Stimulated activated CD8-positive, alpha-beta memory T cell treated with anti-CD3 and anti-CD28 coated beads, Interleukin-15, amount 100 ng/mL, for 4 hours (primary cell): Measurements from ENCODE around the gene CREB5.
"Not testable (repeated sequence)": the region's sequence is repeated elsewhere in the genome, so short reads cannot be mapped to it uniquely, and the experiment has no call there.

ENCODE experiments used
- DNase-seq, 2 donors: peaks; one replicate each; pipeline ENCODE4 v3.0.0-alpha.2; 2020; ENCODE audit warnings: low read depth in 2 of 2

The CREB5 gene

DNA sequence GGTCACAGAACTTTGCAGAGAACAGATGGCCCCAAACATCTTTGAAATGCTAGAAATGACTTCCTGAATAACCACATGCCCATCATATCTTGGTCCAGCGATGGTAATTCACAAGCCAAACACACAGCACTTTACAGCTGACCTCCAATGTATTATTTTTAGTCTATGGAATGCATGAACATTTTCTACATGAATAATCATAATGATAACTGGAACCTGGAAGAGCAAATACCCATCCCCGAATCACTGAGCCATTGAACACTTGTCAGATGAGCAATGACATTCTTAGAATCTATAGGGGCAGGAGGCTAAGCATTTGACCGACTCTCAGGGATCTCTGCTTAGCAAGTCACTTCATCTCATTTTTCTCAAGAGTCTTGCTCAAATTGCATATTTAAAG, 167.3 kb downstream of the CREB5 start:
- no peak for DNase-seq

DNA sequence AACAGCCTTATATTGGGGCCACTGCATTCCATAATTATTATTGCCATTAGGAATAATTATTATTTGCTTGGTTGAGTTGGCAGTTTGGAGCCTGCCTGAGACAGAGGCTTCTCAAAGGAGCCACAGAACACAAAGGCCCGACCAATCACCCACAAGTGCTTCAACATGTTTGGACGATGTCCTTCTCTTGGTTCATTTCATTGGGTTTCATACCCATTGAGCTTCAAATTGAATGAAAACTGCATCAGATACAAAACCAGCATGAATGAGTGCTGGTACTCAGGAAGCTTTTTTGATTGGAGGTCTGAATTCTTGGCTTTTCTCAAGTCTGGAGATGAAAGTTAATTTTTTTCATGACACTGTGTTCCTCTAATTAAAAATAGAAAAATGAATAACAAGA, 168.3 kb downstream of the CREB5 start:
- no peak for DNase-seq

DNA sequence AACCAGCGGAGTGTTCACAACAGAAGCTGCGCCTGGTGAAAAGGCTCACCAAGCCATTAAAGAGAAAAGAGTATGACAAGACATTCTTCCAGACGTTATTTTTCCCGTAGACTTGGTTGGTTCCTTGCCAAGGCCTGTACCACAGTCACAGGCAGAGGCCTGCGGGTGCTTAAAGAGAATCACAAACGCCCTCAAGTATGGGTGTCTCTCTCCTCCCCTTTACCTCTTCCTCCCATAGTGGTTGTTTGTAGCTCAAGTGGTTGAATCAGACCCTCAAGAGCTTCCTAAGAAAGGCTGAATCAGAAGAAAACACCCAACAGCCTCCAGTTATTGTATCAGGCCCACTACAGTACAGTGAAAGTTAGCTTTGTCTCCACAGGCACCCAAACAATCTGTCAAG, 169.0 kb downstream of the CREB5 start:
- DNase-seq, result no peak

DNA sequence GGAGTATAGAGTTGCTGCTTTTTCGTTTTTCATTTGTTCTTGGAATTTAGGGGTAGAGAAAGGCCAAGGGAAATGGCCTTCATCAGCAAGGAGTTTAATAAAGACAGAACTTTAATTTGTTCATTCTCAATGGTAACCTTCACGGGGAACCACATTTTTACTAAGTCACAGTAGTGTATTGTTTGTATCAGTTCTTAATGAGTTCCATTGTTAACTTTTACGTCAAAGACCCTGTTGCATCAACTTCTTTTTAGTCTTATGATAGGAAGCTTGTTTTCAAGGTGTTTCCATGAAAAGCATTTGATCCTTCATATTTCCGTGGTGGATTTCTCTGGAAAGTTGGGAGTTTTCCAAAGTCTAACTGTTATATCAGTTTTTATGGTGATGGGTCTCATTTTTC, 169.9 kb downstream of the CREB5 start:
- DNase-seq, result no peak

DNA sequence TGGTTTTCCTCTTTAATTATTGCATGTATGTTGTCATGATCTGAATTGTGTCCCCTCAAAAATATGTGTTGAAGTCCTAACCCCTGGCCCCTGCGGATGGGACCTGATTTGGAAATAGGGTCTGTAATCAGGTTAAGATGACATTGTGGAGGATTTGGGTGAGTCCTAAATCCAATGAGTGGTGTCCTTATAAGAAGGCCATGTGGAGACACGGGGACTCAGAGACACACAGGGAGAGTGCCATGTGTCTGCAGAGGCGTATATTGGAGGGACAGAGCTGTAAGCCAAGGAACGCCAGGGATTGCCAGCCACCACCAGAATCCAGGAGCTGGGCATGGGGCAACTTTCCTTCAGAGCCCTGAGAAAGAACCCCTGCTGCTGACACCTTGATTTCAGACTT, 171.9 kb downstream of the CREB5 start:
- no peak for DNase-seq

DNA sequence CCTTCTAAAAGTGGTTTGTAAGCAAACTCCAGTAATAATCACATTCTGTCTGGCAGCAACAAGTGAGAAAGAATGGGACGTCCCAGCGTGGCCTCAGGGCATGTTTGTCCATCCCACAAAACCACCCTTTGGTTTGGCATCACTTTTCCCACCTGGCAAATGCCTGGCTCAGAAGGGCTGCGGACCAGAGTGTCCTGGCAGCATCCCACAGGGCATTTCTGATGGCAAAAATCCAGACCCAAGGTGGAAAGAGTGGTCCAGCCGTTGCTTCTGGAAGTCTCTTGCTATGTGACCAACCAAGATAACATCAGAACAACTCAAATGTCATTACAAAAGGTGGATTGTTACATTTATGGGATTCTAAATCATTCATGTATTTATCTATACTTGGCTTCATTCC, 174.4 kb downstream of the CREB5 start:
- no peak for DNase-seq

DNA sequence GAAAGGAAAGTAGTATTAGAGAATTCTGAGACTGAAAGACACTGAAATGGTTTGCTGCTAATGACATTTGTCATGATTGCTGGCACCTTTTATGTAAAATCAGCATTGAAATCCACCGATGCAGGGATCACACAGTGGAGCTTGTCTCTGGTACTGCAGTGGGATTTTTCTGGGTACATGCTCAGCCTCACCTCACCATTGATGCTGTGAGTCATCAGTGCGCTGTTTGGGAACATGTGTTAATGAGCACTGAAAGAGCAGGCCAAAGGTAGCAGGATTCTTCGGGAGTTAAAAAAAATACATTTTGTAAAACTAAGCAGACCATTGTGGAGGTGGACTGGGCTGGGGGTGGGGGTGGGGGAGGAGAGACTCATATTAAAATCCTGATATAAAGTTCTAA, 174.9 kb downstream of the CREB5 start:
- DNase-seq, result no peak

DNA sequence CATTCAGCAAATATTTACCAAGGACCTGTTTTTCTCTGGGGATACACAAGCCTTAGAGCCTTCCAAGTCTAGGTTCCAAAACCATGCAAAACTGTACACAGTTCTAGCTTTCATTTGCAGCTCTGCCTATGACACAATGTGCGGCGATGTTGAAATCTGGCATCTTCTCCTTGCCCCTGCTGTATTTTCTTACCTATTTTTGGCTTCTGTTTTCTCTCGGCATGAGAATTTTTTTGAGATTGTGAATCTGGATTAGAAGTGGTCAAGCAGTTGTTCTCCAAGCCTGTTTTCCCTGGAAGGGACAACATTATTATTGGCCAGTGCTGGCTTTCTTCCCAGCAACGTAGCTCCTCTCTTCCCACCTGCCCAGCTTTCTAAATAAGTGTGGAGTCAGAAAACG, 176.3 kb downstream of the CREB5 start:
- DNase-seq, result no peak

DNA sequence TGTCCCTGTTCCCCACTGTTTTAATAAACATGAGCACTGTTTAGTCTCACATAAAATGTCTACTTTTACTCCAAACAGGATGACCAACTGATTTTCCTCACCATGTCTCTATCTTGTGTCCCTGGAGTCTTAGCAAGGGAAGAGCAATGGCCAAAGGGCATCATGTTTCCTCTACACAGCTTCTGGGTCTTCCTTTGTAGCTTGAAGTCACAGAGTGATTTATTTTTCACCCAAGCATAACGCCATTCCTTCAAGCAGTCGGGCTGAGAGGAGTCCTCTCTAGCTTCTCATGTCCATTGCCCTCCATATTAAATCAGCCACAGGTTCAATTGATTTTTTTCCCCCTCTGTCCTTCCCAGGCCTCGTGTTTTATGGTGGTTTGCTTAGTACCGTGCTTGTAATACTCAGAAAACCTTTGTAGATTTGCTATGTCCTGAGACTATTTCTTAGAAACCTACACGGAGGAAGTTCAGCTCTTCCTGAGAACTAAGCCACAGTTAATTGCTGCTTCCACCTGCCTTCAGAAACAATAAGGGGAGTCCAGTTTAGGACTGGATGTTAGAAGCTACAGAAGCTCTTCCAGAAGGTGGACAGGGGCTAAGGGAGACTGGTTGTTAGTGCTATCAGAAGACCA, 178.8 kb downstream of the CREB5 start:
- no peak for DNase-seq

DNA sequence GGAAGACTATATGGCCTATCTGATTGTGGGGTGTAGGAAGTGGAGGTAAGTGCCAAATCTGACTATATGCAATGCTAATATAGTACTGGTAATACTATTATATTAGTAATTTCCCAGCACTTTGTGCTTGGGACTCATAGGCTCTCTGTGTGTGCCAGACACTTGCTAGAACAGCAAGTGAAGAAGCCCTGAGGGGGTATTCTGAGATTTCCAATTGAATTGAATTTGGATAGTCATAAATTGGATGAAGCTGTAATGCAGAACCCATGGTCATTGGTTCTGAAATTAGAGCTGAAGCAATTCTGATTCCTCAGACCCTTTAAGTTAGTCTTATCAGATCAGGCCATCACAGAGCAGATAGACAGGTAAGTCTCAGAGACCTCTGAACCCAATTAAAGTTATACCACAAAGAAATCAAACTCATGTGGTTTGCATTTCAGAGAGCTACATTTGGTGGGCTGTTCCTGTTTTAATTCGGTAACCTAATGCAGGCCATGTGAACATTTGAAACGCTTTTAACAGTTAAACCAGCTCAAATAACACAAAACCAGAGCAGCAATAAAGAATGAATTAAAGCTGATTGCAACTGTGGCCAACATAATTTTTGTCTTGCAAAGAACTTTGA, 179.5 kb downstream of the CREB5 start:
- DNase-seq, result no peak

DNA sequence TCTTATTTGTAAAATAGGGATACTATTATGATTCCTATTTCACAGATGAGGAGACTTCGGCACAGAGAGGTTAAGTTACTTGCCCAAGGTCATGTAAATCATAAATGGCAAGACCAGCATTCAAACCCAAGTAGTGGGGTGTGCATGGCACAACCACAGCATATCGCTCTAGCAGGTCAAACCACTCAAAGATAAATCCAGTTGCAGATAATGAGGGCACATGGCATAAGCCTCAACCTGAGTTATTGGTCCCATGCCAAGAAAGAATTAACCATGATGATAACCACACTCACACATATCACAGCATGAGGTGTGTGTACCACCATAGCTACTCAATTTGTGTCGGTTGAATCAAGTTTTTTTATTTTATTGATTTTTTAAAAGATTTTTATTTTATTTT, 180.5 kb downstream of the CREB5 start:
- no peak for DNase-seq

DNA sequence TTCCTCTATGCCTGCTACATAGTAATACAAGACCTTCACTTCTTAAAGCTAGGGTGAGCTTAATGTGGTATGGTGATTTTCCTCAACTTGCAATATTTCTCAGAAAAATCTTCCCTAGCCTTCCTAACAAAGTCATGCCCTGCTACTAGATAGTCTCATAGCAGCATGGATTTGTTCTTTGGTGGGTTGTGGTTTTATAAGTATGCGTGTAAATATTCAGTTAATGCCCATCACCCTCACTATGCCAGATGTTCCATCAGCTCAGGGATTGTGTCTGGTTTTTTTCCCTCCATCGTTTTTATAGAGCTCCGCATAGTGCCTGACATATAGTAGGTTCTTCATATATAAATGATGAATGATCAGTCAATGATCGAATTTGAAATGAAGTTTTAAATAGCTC, 182.8 kb downstream of the CREB5 start:
- no peak for DNase-seq

DNA sequence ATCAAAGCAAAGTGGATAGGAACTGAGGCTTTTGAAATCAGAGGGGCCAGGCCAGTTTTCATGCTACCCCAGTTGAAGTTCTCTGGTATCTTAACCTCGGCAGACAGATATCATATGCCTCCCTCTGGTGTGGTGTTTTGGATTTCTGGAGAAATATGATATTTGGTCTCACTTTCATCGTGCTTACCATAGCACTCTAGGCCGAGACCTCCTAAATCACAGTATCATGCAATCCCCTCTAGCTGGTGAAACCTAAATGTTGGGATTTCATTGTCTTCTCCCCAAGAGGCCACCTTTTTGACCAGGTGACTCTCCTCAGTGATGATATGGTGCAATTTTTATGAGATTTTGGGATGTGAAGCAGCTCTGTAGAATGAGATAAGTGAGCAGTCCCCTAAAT, 183.5 kb downstream of the CREB5 start:
- DNase-seq, result no peak

DNA sequence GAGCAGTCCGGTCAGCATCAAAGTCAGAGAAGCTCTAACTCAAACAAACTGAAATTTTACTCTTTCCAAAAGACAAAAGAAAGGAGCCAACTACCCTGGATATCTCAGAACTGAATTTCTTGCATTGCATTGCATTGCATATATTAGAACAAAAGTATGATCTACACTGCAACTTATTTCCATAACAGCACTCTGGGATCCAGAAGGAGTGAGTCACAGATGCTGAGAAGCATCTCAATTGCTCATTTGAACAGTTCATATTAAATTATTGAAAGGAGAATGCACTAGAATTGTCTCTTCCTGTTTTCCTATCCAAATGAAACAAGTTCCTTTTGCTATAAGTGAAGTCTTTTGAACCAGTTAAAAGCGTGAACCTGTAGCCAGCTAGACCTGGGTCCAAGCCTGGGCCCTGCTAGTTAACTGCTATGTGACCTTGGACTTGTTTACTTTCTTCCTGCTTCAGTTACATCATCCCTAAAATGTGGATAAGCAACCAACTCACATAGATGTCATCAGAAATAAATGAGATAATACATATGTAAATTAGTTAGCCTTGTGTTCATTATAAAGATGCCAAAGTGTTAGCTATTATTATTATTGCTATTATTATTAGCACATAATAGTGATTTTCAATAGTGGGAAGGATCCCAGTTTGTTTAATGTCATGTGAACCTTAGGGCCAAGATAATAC, 184.1 kb downstream of the CREB5 start:
- DNase-seq, result no peak

DNA sequence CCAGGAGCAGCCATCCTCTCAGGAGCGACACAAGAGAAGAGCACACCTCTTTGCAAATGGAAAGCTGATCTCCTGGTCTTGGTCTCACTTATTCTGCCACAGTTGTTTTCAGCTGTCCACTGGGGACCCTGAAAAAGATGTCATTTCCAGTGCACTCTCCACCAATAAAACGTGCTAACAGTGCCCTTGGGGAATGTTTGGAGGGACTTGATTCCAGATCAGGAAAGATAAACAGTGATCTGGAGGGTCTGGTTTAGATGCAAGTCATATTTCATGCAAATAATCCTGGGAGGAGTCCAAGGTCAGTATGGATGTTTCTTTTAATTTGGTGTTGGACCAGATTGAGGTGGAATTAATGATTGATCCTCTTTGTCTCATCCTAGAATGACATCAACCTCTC, 185.0 kb downstream of the CREB5 start:
- DNase-seq, result no peak

DNA sequence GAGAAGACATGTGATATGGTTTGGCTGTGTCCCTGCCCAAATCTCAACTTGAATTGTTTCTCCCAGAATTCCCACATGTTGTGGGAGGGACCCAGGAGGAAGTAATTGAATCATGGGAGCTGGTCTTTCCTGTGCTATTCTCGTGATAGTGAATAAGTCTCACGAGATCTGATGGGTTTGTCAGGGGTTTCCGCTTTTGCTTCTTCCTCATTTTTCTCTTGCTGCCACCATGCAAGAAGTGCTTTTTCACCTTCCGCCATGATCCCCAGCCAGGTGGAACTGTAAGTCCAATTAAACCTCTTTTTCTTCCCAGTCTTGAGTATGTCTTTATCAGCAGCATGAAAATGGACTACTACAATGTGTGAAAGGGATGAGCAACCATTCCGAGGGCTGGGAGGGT, 185.7 kb downstream of the CREB5 start:
- not testable (repeated sequence) for DNase-seq

DNA sequence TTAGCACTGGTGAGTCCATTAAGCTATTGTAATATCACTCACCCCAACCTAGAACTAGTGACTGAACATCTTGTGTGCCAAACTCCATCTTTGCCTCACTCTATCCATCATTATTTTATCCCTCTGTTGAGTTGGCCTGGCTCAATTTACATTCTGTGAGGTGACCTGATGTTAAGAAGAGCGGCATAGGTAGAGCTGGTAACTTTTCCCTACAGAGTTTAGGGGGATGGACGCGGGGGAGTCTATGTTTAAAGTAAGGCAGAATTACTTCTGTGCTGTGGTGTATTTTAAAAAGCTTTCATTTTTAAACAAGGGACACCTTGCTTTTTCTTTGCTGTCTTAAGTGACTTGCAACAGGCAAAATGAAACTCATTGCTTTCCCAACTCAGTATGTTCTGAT, 186.3 kb downstream of the CREB5 start:
- no peak for DNase-seq

DNA sequence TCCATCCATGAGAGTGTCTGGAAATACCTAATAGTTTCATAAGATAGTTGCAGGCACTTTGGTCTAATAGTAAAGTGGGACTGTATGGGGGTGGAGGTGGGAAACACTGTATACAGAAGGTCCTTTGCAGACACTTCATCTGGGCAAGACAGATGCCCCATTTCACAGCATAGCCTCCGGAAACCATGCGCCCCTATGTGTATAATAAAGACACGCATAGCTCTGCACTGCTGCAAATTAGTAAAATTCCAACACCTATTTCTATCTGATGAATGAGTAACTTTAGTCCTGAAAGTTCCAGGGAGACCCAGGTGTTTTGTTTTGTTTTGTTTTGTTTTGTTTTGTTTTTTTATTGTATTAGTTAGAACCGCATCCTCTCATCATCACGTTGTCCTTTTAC, 187.1 kb downstream of the CREB5 start:
- no peak for DNase-seq

DNA sequence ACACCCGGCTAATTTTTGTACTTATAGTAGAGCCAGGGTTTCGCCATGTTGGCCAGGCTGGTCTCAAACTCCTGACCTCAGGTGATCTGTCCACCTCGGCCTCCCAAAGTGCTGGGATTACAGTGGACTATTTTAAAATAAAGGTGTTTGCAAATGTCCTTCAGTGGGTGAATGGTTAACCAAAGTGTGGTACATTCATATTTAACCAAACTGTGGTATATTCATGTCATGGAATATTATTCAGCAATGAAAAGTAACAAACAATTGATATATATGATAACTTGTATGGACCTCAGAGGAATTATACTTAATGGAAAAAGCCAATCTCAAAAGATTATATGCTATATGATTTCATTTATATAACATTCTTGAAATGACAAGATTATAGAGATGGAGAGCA, 190.0 kb downstream of the CREB5 start:
- no peak for DNase-seq

DNA sequence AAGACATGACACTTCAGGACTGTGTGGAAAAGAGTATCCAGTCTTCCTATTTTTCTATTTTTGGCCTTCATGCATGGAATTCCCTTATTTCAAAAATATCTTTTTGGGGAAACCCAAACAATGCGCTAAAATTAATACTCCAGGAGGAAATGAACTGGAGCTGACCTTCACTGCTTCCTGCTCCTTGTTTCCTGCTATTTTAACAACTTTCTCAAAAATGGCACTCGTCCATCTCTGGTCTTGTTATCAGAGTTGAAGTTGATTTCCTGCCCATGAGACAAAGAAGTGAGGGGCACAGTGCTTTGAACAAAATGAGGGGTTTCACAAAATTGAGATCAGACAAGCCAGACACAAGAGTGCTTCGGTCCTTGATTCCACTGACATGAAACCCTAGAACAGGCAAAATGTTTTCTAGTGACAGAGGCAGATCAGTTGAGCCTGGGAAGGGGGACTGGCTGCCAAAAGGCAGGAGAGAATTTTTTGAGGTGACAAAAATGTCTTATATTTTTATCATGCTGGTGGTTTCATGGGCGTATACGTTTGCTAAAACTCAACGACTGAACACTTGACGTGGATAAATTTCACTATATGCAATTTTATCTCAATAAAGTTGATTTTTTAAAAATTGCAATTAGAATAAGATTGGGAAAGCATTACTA, 193.2 kb downstream of the CREB5 start:
- DNase-seq, result no peak

DNA sequence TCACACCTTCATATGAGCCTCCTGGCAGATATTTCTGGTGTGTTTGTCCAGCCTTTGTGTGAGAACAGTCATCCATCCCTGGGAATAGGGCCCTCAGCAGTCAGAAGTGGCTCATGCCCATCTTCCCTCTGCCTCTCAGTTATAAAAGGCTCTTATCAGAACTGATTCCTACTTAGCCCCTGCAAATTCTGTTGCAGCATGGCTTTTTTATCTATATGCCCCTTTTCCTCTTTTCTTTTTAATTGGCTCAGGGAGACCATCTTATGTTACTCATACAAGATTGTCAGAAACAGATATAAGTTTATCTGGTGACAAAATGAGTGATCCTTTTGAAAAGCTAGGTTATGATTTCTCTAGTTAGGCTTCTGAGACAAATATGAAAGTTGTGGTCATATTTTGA, 194.1 kb downstream of the CREB5 start:
- no peak for DNase-seq

DNA sequence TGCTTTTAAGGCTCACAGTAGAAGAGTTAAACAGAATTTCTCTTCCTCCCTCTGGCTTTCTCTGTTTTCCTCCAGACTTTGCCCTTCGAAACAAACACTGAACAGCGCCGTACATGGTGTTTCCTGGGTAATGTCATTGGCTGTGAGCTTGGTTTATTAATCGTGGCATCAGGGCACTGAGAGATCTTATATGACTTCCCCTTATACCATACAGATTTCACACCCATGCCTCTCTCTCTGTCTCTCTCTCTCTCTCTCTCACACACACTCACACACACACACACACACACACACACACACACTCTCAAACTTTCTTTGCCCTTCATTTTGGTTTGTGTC, 195.5 kb downstream of the CREB5 start:
- no peak for DNase-seq

DNA sequence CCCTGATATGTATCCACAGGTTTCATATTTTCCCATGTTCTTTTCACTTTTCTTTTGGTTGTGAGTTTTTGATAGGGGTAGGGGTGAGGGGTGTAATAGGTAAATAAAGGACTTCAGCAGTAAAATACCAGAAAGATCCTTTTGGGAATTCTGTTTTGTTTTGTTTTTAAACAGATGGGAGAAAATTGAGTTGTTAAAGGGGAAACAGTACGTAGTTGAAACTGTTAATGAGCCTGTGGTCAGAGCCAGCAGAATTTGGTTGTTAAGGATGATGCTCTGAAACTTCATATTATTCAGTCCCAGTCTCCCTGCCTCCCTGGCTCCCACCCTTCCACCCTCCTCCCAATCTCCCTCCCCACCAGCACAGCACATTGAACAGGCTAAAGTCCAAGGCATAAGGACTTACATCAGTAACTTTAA, 195.9 kb downstream of the CREB5 start:
- no peak for DNase-seq
